Measurements from ENCODE around the gene TTC29. TPM values are rescaled to one million over a fixed set of nuclear protein-coding genes. Genes with fewer than 3 reads are reported as not detected.

TTC29 gene
- not detected in 5 replicates for total RNA-seq (2022; extraction: Qiagen RNA extraction)

GRCh38 chr4:146945556-146946374, at the start of gene TTC29:
TSS of gene TTC29 (minus strand) at chr4:146945864. CDS start at chr4:146939895, 5,969 bp downstream.

